Gastroesophageal sphincter (tissue), 4 donors: ENCODE results near the gene YLPM1. TPM values are rescaled to one million over a fixed set of nuclear protein-coding genes. Genes with fewer than 3 reads are reported as not detected.
A peak's percentile ranks its signal among the peaks of the same experiment; 100 is the strongest.

Experiments
- ATAC-seq: fragments of 150-250 bp; one replicate; pipeline ENCODE4 v1.9.1; 2016; ENCODE audit warnings: mild to moderate bottlenecking, moderate library complexity
- H3K27ac ChIP-seq, 4 donors: fragments of 200-600 bp; sonication (generic) in 3 of 4; 1 replicate in 3 of 4; 2 replicates in 1 of 4; pipeline ENCODE4 v1.5.1; 2016 to 2019
- H3K27me3 ChIP-seq: fragments of 200-600 bp; sonication (generic); one replicate; pipeline ENCODE4 v1.5.1; 2019
- H3K36me3 ChIP-seq, 2 donors: fragments of 200-600 bp; sonication (generic); one replicate each; pipeline ENCODE4 v1.5.1; 2019; ENCODE audit warnings: control low read depth in 1 of 2
- H3K4me1 ChIP-seq, 3 donors: fragments of 200-600 bp; sonication (generic); 1 replicate in 2 of 3; 2 replicates in 1 of 3; pipeline ENCODE4 v1.5.1; 2016 to 2019; ENCODE audit warnings: control low read depth in 2 of 3
- H3K4me3 ChIP-seq, 2 donors: fragments of 200-600 bp; sonication (generic); one replicate each; pipeline ENCODE4 v1.5.1; 2019; ENCODE audit warnings: mild to moderate bottlenecking in 1 of 2, moderate library complexity in 1 of 2
- H3K9me3 ChIP-seq, 3 donors: fragments of 200-600 bp; sonication (generic); one replicate each; pipeline ENCODE4 v1.5.1; 2017 to 2019; ENCODE audit warnings: control low read depth in 2 of 3
- CTCF ChIP-seq, 4 experiments: fragments of 200-600 bp in 2 of 4; fragments of 450-650 bp in 2 of 4; sonication (generic) in 1 of 4; IDR thresholded peaks; one replicate each; pipeline ENCODE4 v1.5.1; 2017 to 2019; ENCODE audit warnings: antibody characterized with exemption in 4 of 4, mild to moderate bottlenecking in 2 of 4, moderate library complexity in 2 of 4
- EP300 ChIP-seq: sonication (generic); formaldehyde crosslinking; IDR thresholded peaks from one replicate; pipeline ENCODE4 v1.6.1; 2017; ENCODE audit warnings: antibody characterized with exemption, mild to moderate bottlenecking
- POLR2A ChIP-seq, 2 donors: fragments of 450-650 bp; IDR thresholded peaks; one replicate each; pipeline ENCODE4 v1.6.1; 2017; ENCODE audit warnings: antibody characterized with exemption in 2 of 2, mild to moderate bottlenecking in 2 of 2, moderate library complexity in 1 of 2
- POLR2AphosphoS5 ChIP-seq: sonication (generic); formaldehyde crosslinking; IDR thresholded peaks from one replicate; pipeline ENCODE4 v1.6.1; 2017; ENCODE audit warnings: antibody characterized with exemption
- WGBS, 2 donors: methylation state at CpG; one replicate each; pipeline ENCODE4 v1.1.5; 2018; ENCODE audit warnings: low coverage in 1 of 2; 5-methylcytosine and 5-hydroxymethylcytosine counted together
- total RNA-seq, 4 donors: library from RNA; depleted of rRNA; stranded (reverse); fragments of >200 nt; gene quantifications; one replicate each; pipeline ENCODE4 v1.1.0, GENCODE V29; 2016

Gene YLPM1
- total RNA-seq, 4 donors from 2014 or later = 23.3 to 54.8 (median 44.7) TPM

GRCh38 chr14:74836251-74836960 lies 73.3 kb downstream of the YLPM1 start:
- Histone ChIP-seq H3K36me3 (peaks cover 0 to 49% of the 10 kb centered on the region in 2 donors), H3K9me3 (no peaks in the 10 kb centered on the region), H3K27me3 (no peaks in the 10 kb centered on the region), H3K4me1 (peaks cover 0 to 15% (median 0%) of the 10 kb centered on the region in 3 donors), H3K27ac (no peak overlapping the region), H3K4me3 (no peak overlapping the region)
- TF ChIP-seq EP300 (no peak), POLR2AphosphoS5 (no peak), POLR2A (IDR thresholded peaks at IDR 0.05) (no peak), CTCF (IDR thresholded peaks at IDR 0.05) (no peak)
- ATAC-seq = no peak
- 77 to 88% methylated on average over 1 of the region's 1 CpG for WGBS, 2 donors

- no peaks in the 10 kb centered on the region for H3K27me3 ChIP-seq
- peak overlapping the region in 2 of 4 donors; percentile 17 to 46 for H3K27ac ChIP-seq
- no peaks in the 10 kb centered on the region for H3K9me3 ChIP-seq
- no peak for ATAC-seq
- TF ChIP-seq POLR2AphosphoS5 (no peak), CTCF (IDR thresholded peaks at IDR 0.05) (no peak), POLR2A (IDR thresholded peaks at IDR 0.05) (no peak), EP300 (no peak)
- 25 to 30% methylated on average over 2 of the region's 2 CpGs for WGBS, 2 donors
- peaks cover 0 to 15% (median 0%) of the 10 kb centered on the region in 3 donors for H3K4me1 ChIP-seq
- H3K4me3 ChIP-seq = no peak overlapping the region
- peaks cover 0 to 37% of the 10 kb centered on the region in 2 donors for H3K36me3 ChIP-seq
These were observed 75.0 kb downstream of the YLPM1 start for GRCh38 chr14:74838166-74838565.

- Histone ChIP-seq H3K27ac (no peak overlapping the region), H3K4me1 (peaks cover 0 to 20% (median 0%) of the 10 kb centered on the region in 3 donors), H3K4me3 (no peak overlapping the region), H3K36me3 (peaks cover 0 to 25% of the 10 kb centered on the region in 2 donors), H3K9me3 (no peaks in the 10 kb centered on the region), H3K27me3 (no peaks in the 10 kb centered on the region)
- TF ChIP-seq POLR2AphosphoS5 (no peak), EP300 (no peak), CTCF (IDR thresholded peaks at IDR 0.05) (no peak), POLR2A (IDR thresholded peaks at IDR 0.05) (no peak)
- no peak for ATAC-seq
- WGBS, 2 donors = 77 to 82% methylated on average over 3 to 5 of the region's 5 CpGs
These were observed 77.5 kb downstream of the YLPM1 start for GRCh38 chr14:74840603-74841030.

- WGBS, 2 donors = 88 to 89% methylated on average over 3 to 4 of the region's 4 CpGs
- Histone ChIP-seq H3K27ac (no peak overlapping the region), H3K27me3 (no peaks in the 10 kb centered on the region)
These were observed 78.4 kb downstream of the YLPM1 start for GRCh38 chr14:74841230-74842207.

More at GRCh38 chr14:74841230-74842207, 78.4 kb downstream of the YLPM1 start:
- no peak overlapping the region for H3K4me3 ChIP-seq
- H3K36me3 ChIP-seq = peaks cover 0 to 16% of the 10 kb centered on the region in 2 donors
- H3K4me1 ChIP-seq = peaks cover 0 to 13% (median 0%) of the 10 kb centered on the region in 3 donors
- H3K9me3 ChIP-seq = no peaks in the 10 kb centered on the region
- no peak for TF ChIP-seq POLR2A (IDR thresholded peaks at IDR 0.05)
- no peak for TF ChIP-seq EP300
- TF ChIP-seq POLR2AphosphoS5 = no peak
- no peak for TF ChIP-seq CTCF (IDR thresholded peaks at IDR 0.05)
- ATAC-seq = no peak
